Activated naive CD8-positive, alpha-beta T cell treated with anti-CD3 and anti-CD28 coated beads, Interleukin-2, amount 10 ng/mL, durations not matched to agents 7 days and 5 days (primary cell): ENCODE results near the gene DCAF17. TPM values are rescaled to one million over a fixed set of nuclear protein-coding genes. Genes with fewer than 3 reads are reported as not detected.
"Not testable (repeated sequence)": the region's sequence is repeated elsewhere in the genome, so short reads cannot be mapped to it uniquely, and the experiment has no call there.

ENCODE experiments used
- ATAC-seq: fragments of 150-1000 bp; cut with Tn5 transposase; one replicate; pipeline ENCODE4 v1.10.0; 2021; ENCODE audit warnings: low read depth, moderate library complexity
- POLR2A ChIA-PET: fragments of 350-600 bp; sonication (Branson Sonifier 250); formaldehyde crosslinking; loops from one replicate; lab custom pipeline; 2021; ENCODE audit warnings: antibody characterized with exemption; lab: Charles Lee
- DNase-seq: peaks from one replicate; pipeline ENCODE4 v3.0.0; 2021
- H3K27ac Mint-ChIP-seq: one replicate; pipeline ENCODE4 v1.8.0; 2022; ENCODE audit warnings: mild to moderate bottlenecking, mixed read lengths
- H3K27me3 Mint-ChIP-seq: one replicate; pipeline ENCODE4 v1.8.0; 2022; ENCODE audit warnings: mild to moderate bottlenecking, moderate library complexity, mixed read lengths
- H3K36me3 Mint-ChIP-seq: one replicate; pipeline ENCODE4 v1.8.0; 2021; ENCODE audit warnings: mild to moderate bottlenecking, mixed read lengths
- H3K4me1 Mint-ChIP-seq: one replicate; pipeline ENCODE4 v1.8.0; 2021; ENCODE audit warnings: mixed read lengths
- H3K4me3 Mint-ChIP-seq: one replicate; pipeline ENCODE4 v1.8.0; 2022; ENCODE audit warnings: mild to moderate bottlenecking, moderate library complexity, mixed read lengths
- H3K9me3 Mint-ChIP-seq: one replicate; pipeline ENCODE4 v1.8.0; 2021; ENCODE audit warnings: mixed read lengths
- total RNA-seq, 2 experiments: library from RNA; stranded (reverse); gene quantifications; one replicate each; pipeline ENCODE4 v1.2.3, GENCODE V29; 2021

Gene DCAF17
- total RNA-seq, 2 experiments from 2014 or later = 17.5 to 17.7 TPM

- DNase-seq (peak; percentile 59), ATAC-seq (peak; percentile 93)
- H3K27ac Mint-ChIP-seq = peak overlapping the region; percentile 40
- H3K4me3 Mint-ChIP-seq = peak overlapping the region; percentile 43
- peaks cover 14% of the 10 kb centered on the region for H3K4me1 Mint-ChIP-seq
- peaks cover 16% of the 10 kb centered on the region for H3K36me3 Mint-ChIP-seq
- H3K9me3 Mint-ChIP-seq = peaks cover 3% of the 10 kb centered on the region
- POLR2A ChIA-PET = interaction anchor here (0.5 to 1.8 kb wide), 5 partner anchors 8 to 487 kb away, joined by 3 to 9 read pairs (median 4); partner anchors contain the start of genes DCAF17, GORASP2, METTL8 and TLK1
- H3K27me3 Mint-ChIP-seq = no peaks in the 10 kb centered on the region
Measured at GRCh38 chr2:171416009-171416926, 17.8 kb upstream of the DCAF17 start.

- H3K27ac Mint-ChIP-seq = no peak overlapping the region
- DNase-seq (no peak), ATAC-seq (no peak)
- H3K27me3 Mint-ChIP-seq = no peaks in the 10 kb centered on the region
- POLR2A ChIA-PET = no interaction called here
- no peak overlapping the region for H3K4me3 Mint-ChIP-seq
- peaks cover 10% of the 10 kb centered on the region for H3K9me3 Mint-ChIP-seq
- peaks cover 15% of the 10 kb centered on the region for H3K4me1 Mint-ChIP-seq
- H3K36me3 Mint-ChIP-seq = peaks cover 33% of the 10 kb centered on the region
Measured at GRCh38 chr2:171419333-171419732, 14.7 kb upstream of the DCAF17 start.

DNA sequence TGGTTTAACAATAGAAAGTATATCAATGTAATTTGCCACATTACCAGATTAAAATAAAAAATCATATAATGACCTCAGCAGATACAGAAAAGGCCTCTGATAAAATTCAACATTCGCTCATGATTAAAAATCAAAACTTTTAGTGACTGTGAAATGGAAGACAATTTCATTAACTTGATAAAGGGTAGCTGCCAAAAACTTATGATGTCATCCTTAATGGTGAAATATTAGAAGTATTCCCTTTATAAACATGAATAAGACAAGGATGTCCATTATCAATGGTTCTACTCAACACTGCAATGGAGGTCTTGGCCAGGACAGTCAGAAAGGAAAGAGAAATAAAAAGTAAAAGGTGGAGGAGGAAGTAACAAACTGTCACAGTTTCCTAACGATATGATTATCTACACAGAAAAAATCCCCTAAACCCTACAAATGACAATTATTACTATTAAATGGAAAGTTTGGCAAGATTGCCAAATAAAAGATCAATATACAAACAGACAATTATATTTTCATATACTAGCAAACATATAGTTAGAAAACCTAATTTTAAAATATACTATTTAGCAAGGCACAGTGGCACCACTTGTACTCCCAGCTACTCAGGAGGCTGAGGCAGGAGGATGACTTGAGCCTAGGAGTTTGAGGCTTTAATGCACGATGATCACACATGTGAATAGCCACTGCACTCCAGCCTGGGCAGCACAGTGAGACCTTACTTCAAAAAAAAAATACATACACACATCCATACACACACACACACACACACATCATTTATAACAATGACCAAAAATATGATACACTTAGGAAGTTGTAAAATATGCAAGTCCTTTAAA lies 13.1 kb upstream of the DCAF17 start:
- Mint-ChIP-seq H3K9me3 (peaks cover 17% of the 10 kb centered on the region), H3K27me3 (no peaks in the 10 kb centered on the region), H3K4me3 (peak overlapping the region; percentile 34), H3K4me1 (peaks cover 12% of the 10 kb centered on the region), H3K27ac (no peak overlapping the region), H3K36me3 (peaks cover 47% of the 10 kb centered on the region)
- ATAC-seq (peak; percentile 28), DNase-seq (no peak)
- POLR2A ChIA-PET = interaction anchor here (0.8 kb wide), 1 partner anchor 13 kb away, joined by 3 read pairs; the partner anchor contains the start of genes DCAF17 and METTL8

GRCh38 chr2:171422710-171423495 lies 11.1 kb upstream of the DCAF17 start:
- Mint-ChIP-seq H3K36me3 (peaks cover 55% of the 10 kb centered on the region), H3K9me3 (peaks cover 17% of the 10 kb centered on the region)
- not testable (repeated sequence) for H3K27me3 Mint-ChIP-seq, H3K4me3 Mint-ChIP-seq, DNase-seq, H3K27ac Mint-ChIP-seq, H3K4me1 Mint-ChIP-seq, ATAC-seq
- POLR2A ChIA-PET = interaction anchor here (0.5 kb wide), 1 partner anchor 19 kb away, joined by 7 read pairs; no protein-coding TSS in a partner anchor

DNA sequence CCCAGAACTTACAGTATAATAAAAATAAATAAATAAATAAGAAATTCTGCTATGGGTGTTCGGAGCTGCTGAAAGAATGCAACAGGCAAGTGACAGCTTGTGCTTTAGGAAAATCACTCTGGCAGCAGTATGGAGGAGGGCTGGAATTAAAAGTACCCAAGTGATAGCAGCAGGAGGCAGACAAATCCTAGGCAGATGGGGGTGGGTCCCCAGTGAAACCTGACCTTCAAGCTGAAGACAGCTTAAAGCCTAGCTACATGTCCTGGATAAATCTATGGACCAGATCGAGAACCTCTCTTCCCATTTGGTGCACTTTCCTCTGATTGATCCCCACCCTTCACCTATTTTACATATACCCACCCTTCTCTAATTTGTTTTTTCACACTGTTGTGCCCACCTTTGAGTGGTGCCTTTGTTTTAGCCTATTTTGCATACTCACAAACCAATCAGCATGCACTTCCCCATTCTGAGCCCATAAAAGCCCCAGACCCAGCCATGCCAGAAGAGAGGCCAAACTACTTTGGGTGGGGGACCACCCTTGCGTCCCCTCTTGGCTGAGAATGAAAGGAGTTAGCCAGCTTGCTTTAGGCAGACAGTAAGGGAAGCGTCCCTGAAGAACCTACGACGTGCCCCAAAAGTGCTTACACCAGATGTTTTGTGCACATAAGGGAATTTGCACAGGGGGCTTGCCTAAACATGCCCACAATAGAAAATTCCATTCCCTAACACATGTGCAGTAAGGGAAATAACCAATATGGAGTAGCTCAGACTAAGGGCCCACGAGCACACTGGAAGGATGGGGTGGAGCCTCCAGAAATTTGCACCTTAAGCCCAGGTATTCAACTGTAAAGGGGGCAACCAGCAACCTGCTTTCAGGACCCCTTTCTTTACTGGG lies 3.3 kb upstream of the DCAF17 start:
- Mint-ChIP-seq H3K36me3 (peaks cover 36% of the 10 kb centered on the region), H3K27me3 (no peaks in the 10 kb centered on the region), H3K4me1 (peaks cover 27% of the 10 kb centered on the region), H3K9me3 (peaks cover 13% of the 10 kb centered on the region), H3K27ac (no peak overlapping the region), H3K4me3 (no peak overlapping the region)
- DNase-seq = no peak
- ATAC-seq = no peak
- POLR2A ChIA-PET = no interaction called here

DNA sequence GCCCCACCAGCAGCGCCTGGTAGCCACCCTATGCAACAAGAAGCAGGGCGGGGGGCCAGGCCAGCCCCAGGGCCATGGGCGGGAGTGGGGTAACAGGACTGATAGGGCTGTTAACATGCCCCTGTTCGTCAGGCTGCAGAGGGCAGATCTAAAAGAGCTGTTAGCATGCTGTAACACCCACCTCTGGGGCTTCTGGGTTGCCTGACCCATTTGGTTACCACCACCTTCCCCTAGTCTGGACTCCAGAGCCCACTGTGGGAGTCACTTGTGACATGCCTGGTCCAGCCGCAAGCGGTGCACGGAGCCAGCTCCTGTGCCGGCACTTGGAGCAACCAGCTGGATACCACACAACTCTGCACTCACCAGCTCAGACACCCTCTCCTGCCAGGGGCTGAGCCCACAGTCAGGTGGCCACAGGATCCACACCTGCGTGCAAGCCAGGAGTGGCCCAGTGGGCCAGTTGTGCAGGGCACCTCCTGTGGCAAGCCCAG lies 2.3 kb upstream of the DCAF17 start:
- POLR2A ChIA-PET = interaction anchor here (1.1 kb wide), 1 partner anchor 345 kb away, joined by 4 read pairs; no protein-coding TSS in a partner anchor
- Mint-ChIP-seq H3K27ac (no peak overlapping the region), H3K4me3 (no peak overlapping the region)

GRCh38 chr2:171432206-171432968 lies 1.6 kb upstream of the DCAF17 start:
- Mint-ChIP-seq H3K27ac (peak overlapping the region; percentile 88), H3K27me3 (no peaks in the 10 kb centered on the region), H3K9me3 (peaks cover 13% of the 10 kb centered on the region), H3K36me3 (peaks cover 41% of the 10 kb centered on the region), H3K4me1 (peaks cover 27% of the 10 kb centered on the region), H3K4me3 (peak overlapping the region; percentile 89)
- ATAC-seq (no peak), DNase-seq (no peak)
- POLR2A ChIA-PET = interaction anchor here (0.8 to 2.1 kb wide), 3 partner anchors 184 to 503 kb away, joined by 3 to 12 read pairs (median 4); partner anchors contain the start of gene GORASP2

More for the DNA sequence above, 2.3 kb upstream of the DCAF17 start:
- Mint-ChIP-seq H3K27me3 (no peaks in the 10 kb centered on the region), H3K4me1 (peaks cover 27% of the 10 kb centered on the region), H3K9me3 (peaks cover 13% of the 10 kb centered on the region), H3K36me3 (peaks cover 40% of the 10 kb centered on the region)
- no peak for ATAC-seq
- DNase-seq = no peak

DNA sequence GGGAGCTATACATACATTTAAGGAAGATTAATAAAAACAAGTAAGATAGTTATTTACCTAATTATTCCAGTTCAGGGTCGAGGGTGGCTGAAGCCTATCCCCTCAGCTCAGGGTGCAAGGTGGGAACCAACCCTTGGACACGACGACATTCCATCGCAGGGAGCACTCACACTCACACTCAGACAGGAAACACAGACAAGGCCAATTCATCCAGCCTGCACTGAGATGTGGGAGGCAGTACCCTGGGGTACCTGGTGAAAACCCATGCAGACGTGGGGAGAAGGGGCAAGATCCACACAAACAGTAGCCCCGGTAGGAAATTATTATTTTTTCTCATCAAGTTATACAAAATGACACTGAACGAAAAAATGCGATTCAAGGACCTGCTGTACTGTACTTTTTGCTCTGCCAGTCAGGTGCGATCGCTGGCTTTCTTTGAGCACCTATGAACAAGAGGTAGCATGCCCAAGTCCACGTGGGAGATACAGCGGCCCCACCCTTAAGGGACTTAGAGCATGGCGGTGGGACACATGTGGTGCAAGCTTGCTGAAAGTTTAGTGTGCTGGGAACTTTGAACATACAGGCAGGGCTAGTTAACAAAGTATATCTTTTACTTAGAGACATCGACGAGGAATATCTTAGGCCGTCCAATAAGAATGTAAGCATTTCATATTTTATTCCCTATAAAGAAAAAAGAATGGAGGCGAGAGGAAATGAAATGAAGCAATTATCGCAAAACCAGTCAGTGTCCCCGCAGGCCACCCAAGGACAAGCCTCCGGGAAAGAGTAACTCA lies 860 bp upstream of the DCAF17 start:
- no peak for ATAC-seq

DNA sequence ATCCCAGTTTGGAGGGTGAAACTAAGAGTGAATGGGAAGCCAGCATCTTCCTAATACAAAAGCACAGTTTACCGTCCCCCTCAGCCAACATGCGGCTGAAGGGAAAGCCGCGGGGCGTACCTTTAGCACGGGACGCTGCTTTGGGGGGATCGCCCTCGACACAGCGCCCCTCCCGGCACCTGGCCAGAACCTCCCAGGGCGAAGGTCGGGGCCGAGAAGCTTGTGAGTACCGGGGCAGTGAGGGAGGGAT lies 338 bp upstream of the DCAF17 start, which contains the start of gene METTL8:
Gene METTL8 (minus strand): TSS at position 228 of the 250 bp plus-strand sequence. CDS start 41,805 bp downstream, outside the sequence.
- no peak for ATAC-seq
- Mint-ChIP-seq H3K36me3 (peaks cover 49% of the 10 kb centered on the region), H3K4me3 (peak within 1 kb of the TSS; percentile 89), H3K27me3 (no peaks in the 10 kb centered on the region), H3K9me3 (peaks cover 11% of the 10 kb centered on the region), H3K4me1 (peaks cover 31% of the 10 kb centered on the region), H3K27ac (peak within 1 kb of the TSS; percentile 88)
- POLR2A ChIA-PET = interaction anchor here (0.6 to 2.8 kb wide), 10 partner anchors 8 to 664 kb away, joined by 3 to 12 read pairs (median 4); partner anchors contain the start of genes ERICH2, GORASP2 and TLK1
- no peak for DNase-seq

More for the DNA sequence above, 860 bp upstream of the DCAF17 start:
- Mint-ChIP-seq H3K27me3 (no peaks in the 10 kb centered on the region), H3K36me3 (peaks cover 47% of the 10 kb centered on the region), H3K9me3 (peaks cover 13% of the 10 kb centered on the region), H3K4me3 (peak overlapping the region; percentile 89), H3K4me1 (peaks cover 28% of the 10 kb centered on the region), H3K27ac (peak overlapping the region; percentile 88)
- POLR2A ChIA-PET = interaction anchor here (0.7 to 2.8 kb wide), 8 partner anchors 8 to 504 kb away, joined by 3 to 12 read pairs (median 4); partner anchors contain the start of genes GORASP2 and TLK1
- DNase-seq = peak; percentile 36

- peaks cover 31% of the 10 kb centered on the region for H3K4me1 Mint-ChIP-seq
- no peak overlapping the region for H3K4me3 Mint-ChIP-seq
- DNase-seq (no peak), ATAC-seq (no peak)
- no peak overlapping the region for H3K27ac Mint-ChIP-seq
- peaks cover 41% of the 10 kb centered on the region for H3K36me3 Mint-ChIP-seq
- H3K9me3 Mint-ChIP-seq = no peaks in the 10 kb centered on the region
- POLR2A ChIA-PET = interaction anchor here (2.8 kb wide), 1 partner anchor 277 kb away, joined by 9 read pairs; the partner anchor contains the start of gene TLK1
- H3K27me3 Mint-ChIP-seq = no peaks in the 10 kb centered on the region
Measured at GRCh38 chr2:171436307-171436706, 2.3 kb downstream of the DCAF17 start.
